Lower leg skin (tissue), 4 donors: ENCODE measurements around the gene KRT14. TPM values are rescaled to one million over a fixed set of nuclear protein-coding genes. Genes with fewer than 3 reads are reported as not detected.

ENCODE experiments used
- DNase-seq, 2 donors: peaks; one replicate each; pipeline ENCODE4 v3.0.0-alpha.2; 2019; ENCODE audit warnings: low spot score in 2 of 2
- H3K4me3 ChIP-seq: fragments of 200-600 bp; sonication (generic); 2 replicates; pipeline ENCODE4 v1.5.1; 2017; ENCODE audit warnings: mild to moderate bottlenecking, low read depth; ENCODE audit not compliant: poor library complexity, severe bottlenecking
- CTCF ChIP-seq, 3 donors: fragments of 450-650 bp; IDR thresholded peaks; one replicate each; pipeline ENCODE4 v1.5.1; 2016; ENCODE audit warnings: antibody characterized with exemption in 3 of 3, mild to moderate bottlenecking in 3 of 3, moderate library complexity in 2 of 3
- POLR2A ChIP-seq, 2 donors: fragments of 450-650 bp; IDR thresholded peaks; one replicate each; pipeline ENCODE4 v1.6.1; 2016 to 2017; ENCODE audit warnings: antibody characterized with exemption in 2 of 2, mild to moderate bottlenecking in 1 of 2, moderate library complexity in 1 of 2
- WGBS, 2 donors: methylation state at CpG; one replicate each; pipeline ENCODE4 v1.1.5; 2018; 5-methylcytosine and 5-hydroxymethylcytosine counted together
- intact Hi-C: fragments of 100-400 bp; cut with DNase I; formaldehyde crosslinking; loops from one replicate; pipeline ENCODE4 v1.15.0; 2023; ENCODE audit warnings: low total_unique reads
- total RNA-seq, 4 donors: library from RNA; depleted of rRNA; stranded (reverse); fragments of >200 nt; gene quantifications; one replicate each; pipeline ENCODE4 v1.1.0, GENCODE V29; 2016

KRT14 gene
- total RNA-seq, 4 donors from 2014 or later, result 4,210 to 7,487 (median 6,656) TPM

- intact Hi-C loops, result loop anchor here (5.0 to 10.0 kb wide), 2 partner anchors 642 to 744 kb away; no protein-coding TSS in a partner anchor
Observed at GRCh38 chr17:41548844-41549595, 37.7 kb downstream of the KRT14 start.

GRCh38 chr17:41547921-41548843 lies 38.5 kb downstream of the KRT14 start:
- TF ChIP-seq POLR2A (IDR thresholded peaks at IDR 0.05), result no peak
- H3K4me3 ChIP-seq, result no peak overlapping the region
- intact Hi-C loops, result loop anchor here (5.0 to 10.0 kb wide), 2 partner anchors 641 to 743 kb away; no protein-coding TSS in a partner anchor
- 15 to 17% methylated on average over 19 to 20 of the region's 23 CpGs for WGBS, 2 donors
- peak; percentile 64 to 92 for DNase-seq

More at GRCh38 chr17:41548844-41549595, 37.7 kb downstream of the KRT14 start:
- 0 to 1% methylated on average over 16 to 24 of the region's 25 CpGs for WGBS, 2 donors
- peak in 1 of 3 donors; percentile 67 for TF ChIP-seq CTCF (IDR thresholded peaks at IDR 0.05)
- no peak for TF ChIP-seq POLR2A (IDR thresholded peaks at IDR 0.05)
- no peak overlapping the region for H3K4me3 ChIP-seq
- DNase-seq, result peak; percentile 71 to 96

- WGBS, 2 donors, result 69 to 74% methylated on average over 9 of the region's 9 CpGs
- no peak overlapping the region for H3K4me3 ChIP-seq
- TF ChIP-seq POLR2A (IDR thresholded peaks at IDR 0.05), result no peak
- TF ChIP-seq CTCF (IDR thresholded peaks at IDR 0.05), result no peak
- intact Hi-C loops, result loop anchor here (5.0 to 10.0 kb wide), 2 partner anchors 640 to 743 kb away; no protein-coding TSS in a partner anchor
- no peak for DNase-seq
Observed at GRCh38 chr17:41547378-41547841, 39.3 kb downstream of the KRT14 start.

- TF ChIP-seq CTCF (IDR thresholded peaks at IDR 0.05), result no peak
- no peak overlapping the region for H3K4me3 ChIP-seq
- no peak for DNase-seq
- 96 to 100% methylated on average over 3 of the region's 3 CpGs for WGBS, 2 donors
- intact Hi-C loops, result loop anchor here (5.0 to 10.0 kb wide), 2 partner anchors 640 to 742 kb away; no protein-coding TSS in a partner anchor
Observed at GRCh38 chr17:41546819-41547218, 39.9 kb downstream of the KRT14 start.

- WGBS, 2 donors, result 84 to 86% methylated on average over 13 of the region's 13 CpGs
- no peak for TF ChIP-seq POLR2A (IDR thresholded peaks at IDR 0.05)
- TF ChIP-seq CTCF (IDR thresholded peaks at IDR 0.05), result no peak
- no peak for DNase-seq
- intact Hi-C loops, result loop anchor here (5.0 to 10.0 kb wide), 2 partner anchors 639 to 741 kb away; no protein-coding TSS in a partner anchor
- H3K4me3 ChIP-seq, result no peak overlapping the region
Observed at GRCh38 chr17:41545829-41546410, 40.8 kb downstream of the KRT14 start.
